ENCODE data around the gene GPR32.
"Not testable (repeated sequence)": the region's sequence is repeated elsewhere in the genome, so short reads cannot be mapped to it uniquely, and the experiment has no call there.

GPR32 gene

DNA sequence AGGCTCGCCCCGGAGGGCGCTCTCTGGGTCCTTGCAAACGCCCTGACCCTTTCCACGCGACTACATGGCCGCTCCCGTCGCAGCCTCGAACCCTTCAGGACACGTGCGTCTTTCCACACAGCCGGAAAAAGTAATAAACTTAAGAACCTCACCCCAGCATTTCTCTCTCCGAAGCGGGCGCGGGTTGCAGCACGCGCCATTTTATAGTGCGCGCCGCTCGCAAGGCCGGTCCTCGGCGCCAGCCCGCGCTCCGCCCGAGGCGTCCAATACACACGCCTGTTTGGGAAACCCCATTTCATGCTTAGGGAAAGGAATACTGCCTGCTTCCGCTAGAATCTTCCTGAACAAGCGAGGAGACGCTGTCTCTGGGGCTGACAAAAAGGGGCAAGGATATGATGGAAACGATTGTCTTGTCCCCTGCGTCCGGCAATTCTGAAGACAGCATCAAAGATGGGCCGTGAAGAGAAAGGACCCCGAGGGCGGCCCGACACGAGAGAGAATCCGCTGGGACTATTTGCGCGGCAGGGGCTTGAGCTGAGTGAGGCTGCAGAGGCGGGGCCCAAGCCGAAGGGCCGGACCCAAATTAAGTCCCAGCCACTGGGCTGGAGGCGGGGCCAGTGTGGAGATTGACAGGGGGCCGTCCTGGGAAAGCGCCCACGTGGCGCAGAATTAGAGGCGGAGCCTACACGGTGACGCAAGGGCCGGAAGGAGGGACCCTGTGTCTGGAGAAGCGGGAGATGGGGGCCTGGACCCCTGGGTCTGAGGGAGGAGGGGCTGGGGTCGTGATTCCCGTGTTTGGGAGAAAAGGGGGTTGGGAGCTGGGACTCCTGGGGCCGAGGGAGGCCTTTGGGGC is 34.4 kb downstream of the GPR32 start:
- peak; percentile 98 for FAIRE-seq

DNA sequence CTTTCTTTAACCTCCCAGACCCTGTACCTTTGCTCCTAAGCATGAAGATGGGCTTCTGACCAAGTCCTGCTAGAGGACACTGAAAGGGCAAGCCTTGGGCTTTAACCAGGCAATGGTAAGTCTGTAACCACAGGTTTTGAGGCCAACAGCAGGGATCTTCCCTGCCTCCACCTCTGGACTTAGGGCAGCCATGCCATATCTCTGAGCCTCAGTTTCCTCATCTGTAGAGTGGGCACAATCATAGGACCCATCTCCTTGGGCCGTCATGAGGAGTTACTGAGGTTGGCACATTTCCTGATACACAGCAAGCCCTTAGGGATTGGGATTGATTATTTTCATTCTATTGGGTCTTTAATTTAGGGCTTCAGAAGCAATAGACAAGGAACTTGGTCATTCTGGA is 38.6 kb downstream of the GPR32 start:
- FAIRE-seq: no peak

DNA sequence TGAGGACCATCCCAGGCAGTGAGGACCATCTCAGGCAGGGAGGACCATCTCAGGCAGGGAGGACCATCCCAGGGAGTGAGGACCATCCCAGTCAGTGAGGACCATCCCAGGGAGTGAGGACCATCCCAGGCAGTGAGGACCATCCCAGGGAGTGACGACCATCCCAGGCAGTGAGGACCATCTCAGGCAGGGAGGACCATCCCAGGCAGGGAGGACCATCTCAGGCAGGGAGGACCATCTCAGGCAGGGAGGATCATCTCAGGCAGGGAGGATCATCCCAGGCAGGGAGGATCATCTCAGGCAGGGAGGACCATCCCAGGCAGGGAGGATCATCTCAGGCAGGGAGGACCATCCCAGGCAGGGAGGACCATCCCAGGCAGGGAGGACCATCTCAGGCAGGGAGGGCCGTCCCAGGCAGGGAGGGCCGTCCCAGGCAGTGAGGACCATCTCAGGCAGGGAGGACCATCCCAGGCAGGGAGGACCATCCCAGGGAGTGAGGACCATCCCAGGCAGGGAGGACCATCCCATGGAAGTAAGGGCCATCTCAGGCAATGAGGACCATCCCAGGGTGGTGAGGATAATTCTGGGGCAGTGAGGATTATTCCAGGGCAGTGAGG is 41.5 kb downstream of the GPR32 start:
- not testable (repeated sequence) for FAIRE-seq

DNA sequence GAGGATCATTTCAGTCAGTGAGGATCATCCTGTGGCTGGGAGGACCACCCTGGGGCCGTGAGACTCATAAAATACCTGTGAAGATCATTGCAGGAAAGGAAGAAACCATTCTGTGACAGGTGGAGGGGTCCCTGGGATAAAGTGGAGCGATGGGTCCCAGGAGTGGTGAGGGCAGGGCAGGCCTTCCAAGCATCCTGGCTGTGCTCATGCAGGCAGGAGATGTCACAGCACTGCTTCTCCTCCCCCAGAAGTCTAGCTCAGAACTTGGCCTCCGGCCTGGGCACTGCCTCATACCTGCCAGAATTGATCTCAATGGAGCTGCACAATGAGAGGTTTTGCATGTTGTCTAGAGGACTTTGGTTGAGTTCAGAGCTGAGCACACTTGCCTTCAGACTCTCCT is 42.2 kb downstream of the GPR32 start:
- FAIRE-seq: no peak

DNA sequence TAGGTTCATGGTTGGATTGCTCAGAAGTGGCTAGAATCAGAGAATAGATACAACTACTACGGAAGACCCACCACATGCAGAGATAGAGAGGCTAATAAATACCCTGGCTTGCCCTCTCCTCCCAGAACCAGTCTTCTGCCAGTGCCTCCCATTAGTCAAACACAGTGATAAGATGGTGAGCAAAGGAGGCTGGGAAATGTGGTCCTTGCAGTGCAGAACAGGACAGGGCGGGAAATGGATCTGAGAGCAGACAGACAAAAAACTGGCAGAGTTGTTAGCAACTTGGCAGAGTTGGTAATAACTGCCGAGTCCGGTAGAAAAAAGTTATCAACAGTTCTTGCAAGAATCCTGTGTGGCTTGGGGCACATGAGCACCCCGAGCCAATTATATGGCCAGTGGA is 44.6 kb downstream of the GPR32 start:
- no peak for FAIRE-seq

DNA sequence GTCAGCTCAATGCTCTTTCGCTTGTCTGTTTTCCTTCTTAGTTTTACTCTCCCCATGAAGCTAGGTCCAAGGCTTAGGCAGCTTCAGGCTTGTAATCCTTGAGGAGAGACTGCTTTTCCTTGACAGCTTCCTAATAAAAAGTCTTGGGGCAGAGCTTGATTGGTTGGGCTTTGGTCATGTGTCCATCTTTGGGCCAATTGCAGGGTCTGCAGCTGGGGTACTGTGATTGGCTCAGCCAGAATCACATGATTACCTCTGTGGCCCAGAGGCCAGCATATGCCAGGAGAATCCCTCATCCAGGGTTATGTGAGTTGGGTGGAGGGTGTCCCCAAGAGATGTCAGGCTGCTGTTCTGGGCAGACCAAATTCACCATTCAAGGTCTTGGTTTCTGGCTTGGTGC is 45.2 kb downstream of the GPR32 start:
- FAIRE-seq: no peak

DNA sequence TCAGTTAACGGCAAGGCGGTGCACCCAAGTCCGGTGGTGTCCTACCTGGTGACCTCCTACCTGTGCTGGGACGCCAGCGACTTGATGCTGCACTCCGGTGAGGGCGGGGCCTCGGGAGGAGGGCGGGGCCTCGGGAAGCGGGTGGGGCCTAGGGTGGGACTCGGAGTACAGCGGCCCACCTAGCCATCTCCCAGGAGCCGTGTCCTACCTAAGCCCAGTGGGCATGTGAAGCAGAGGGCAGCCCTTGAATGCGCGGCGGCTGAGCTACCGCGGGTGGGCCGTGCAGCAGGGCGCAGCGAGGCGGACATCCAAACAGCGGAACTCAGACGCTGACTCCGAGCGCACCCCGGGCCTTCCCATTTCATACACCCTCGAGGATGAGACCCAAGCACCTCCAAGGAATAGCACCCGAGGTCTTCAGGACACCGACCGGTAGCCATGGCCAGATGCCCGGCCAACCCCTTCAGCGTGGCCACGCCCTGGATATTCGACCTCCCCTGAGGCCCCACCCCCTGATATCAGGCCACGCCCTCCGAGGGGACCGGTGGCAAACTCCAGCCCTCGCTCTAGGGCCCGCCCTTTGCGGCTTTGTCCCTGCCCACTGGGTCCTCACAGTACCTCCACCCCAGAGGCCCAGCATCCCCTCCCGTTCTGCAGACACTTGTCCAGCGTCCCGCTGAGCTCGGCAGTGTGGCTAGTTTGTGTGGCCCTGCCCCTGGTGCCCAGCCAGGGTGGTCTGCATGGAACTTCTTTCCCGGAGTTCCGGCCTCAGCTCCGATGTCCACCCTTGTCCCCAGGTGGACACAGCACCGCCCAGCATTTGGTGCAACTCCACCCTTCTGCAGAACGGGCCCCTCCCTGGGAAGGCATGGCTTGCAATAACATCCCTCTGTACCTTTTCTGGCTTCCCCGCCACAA is 47.9 kb downstream of the GPR32 start:
- FAIRE-seq: peak; percentile 31

DNA sequence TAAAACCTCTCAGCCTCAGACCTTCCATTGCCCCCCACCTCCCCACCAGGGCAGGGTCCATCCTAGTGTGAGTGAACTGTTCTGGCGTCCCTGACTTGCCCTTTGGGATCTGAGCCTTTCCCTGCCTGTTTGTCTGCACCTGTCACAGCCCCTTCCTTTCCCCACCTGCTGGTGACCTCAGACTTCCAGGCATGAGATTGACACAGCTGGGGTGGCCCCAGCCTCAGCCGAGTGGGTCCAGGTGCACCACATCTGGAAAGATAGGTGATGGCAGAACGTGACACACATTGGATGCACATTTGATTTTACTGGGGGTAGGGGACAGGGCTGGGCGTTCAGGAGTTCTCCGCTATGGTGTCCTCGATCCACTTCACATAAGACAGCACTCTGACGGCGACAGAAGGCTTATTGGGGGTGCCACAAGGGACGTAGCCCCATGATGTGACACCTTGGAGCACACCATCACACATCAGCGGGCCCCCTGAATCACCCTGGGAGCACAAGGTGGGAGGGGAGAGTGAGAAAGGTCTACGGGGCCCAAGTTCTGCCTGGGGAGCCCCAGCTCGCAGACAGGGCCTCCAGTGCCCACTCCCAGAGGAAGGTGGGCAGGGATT is 48.7 kb downstream of the GPR32 start:
- no peak for FAIRE-seq

DNA sequence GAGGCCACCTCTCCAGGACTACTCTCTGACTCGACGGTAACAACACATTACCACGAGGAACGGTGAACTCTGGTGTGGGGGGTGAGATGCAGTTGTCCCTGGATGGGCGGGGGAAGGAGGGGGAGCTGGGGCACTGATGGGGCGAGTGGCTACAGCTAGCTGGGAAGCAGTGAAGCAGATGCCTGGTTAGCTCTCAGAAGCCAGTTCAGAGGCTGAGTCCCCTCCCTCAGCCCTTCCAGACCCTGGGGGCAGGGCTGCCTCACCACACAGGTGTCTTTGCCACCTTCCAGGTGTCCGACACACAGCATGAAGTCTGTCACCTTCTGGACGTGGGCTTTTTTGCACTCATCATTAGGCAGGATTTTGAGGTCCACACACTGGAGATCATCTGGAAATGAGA is 49.4 kb downstream of the GPR32 start:
- FAIRE-seq: no peak

DNA sequence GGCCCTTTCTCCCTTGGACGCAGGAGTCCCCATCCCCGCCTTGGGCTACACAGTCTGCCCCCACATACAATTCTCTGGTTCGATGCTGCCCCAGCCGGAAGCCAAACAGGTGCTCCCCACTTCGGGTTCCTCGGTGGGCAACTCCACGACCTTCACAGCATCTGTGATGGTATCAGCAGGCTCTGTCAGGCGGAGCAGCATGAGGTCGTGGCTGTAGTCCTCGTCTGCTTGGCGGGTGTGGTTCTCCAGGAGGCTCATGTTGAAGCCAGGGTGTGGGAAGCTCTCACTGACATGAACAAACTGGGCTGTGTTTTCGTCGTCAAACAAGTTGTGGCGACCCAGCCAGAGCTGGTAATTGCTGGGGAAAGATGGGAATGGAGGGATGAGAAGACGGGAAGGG is 49.8 kb downstream of the GPR32 start:
- no peak for FAIRE-seq

DNA sequence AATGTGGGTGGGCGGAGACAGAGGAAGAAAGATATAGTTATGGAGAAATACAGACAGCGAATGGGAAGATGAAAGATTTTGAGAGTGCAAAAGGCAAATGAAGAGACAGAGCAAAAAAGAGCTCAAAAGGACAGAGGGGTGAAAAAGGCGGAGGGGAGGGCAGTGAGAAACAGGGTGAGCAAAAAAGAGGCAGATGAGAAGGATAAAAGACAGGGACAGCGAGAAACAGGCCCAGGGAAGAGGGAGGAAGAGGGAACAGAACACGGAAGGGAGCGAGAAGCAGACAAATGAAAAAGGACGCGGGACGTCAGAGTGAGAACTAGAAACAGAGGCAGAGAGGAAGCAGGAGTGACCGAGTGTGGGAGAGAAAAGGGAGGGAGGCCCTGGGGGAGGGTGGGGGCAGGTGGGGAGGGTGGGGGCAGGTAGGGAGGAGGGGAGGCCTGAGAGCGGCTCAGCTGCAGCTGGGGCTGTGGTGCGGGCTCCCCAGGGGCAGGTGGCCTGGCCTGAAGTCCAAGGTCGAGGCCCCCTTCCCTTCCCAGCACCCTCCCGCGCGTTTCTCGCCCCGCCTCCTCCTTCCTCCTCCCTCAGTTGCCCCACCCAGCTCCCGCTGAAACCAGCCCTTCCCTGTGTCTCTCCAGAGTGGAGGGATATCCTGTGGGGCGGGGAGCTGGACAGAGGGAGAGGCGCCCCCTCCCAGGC is 50.4 kb downstream of the GPR32 start:
- FAIRE-seq: no peak

DNA sequence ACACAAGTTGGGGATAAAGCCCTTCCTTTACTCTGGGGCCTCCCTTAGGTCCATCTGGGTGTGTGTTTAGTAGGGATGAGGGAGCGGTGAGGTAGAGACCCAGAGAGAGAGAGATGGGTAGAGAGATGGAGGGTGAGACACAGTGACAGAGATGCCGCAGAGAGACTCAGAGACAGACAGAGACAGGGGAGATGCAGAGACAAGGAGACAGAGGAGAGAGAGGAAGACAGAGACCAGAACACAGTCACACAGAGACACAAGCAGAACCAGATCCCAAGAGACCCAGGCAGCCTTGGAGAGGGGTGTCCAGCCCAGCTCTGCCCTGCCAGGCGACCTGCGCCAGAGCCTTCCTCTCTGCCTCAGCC is 51.0 kb downstream of the GPR32 start:
- no peak for FAIRE-seq
